22Rv1 (cell line): Measurements from ENCODE around the gene MFF.

Experiments
- CTCF ChIP-seq: fragments of 450-650 bp; IDR thresholded peaks from 2 replicates; pipeline ENCODE4 v1.5.1; 2017; ENCODE audit warnings: mild to moderate bottlenecking
- ZFX ChIP-seq: fragments of 450-650 bp; IDR thresholded peaks from 2 replicates; pipeline ENCODE4 v1.6.1; 2017; ENCODE audit warnings: antibody characterized with exemption, borderline replicate concordance

GRCh38 chr2:227295806-227296205 lies 29.2 kb upstream of the MFF start:
- TF ChIP-seq CTCF (no peak), ZFX (no peak)
